Caco-2 (cell line): ENCODE results near the gene THRB. TPM values are rescaled to one million over a fixed set of nuclear protein-coding genes. Genes with fewer than 3 reads are reported as not detected.

Experiments used
- BruUV-seq: library from RNA; stranded (reverse); fragments of 400-500 nt; replicated peaks from 2 replicates; lab custom pipeline; 2021; lab: Mats Ljungman, UMichigan
- CTCF ChIA-PET: fragments of 300-600 bp; sonication (Branson Sonifier 250); formaldehyde crosslinking; loops from one replicate; lab custom pipeline; 2022; ENCODE audit warnings: antibody characterized with exemption; lab: Charles Lee
- POLR2A ChIA-PET: fragments of 300-600 bp; sonication (Branson Sonifier 250); formaldehyde crosslinking; loops from one replicate; lab custom pipeline; 2022; ENCODE audit warnings: antibody characterized with exemption; lab: Charles Lee
- DNase-seq, 2 experiments: peaks; one replicate each; pipeline versions ENCODE4 v3.0.0 to v3.0.0-alpha.2; 2020 to 2022
- H3K27me3 ChIP-seq: replicated peaks from 2 replicates; pipeline ENCODE4 v1.6.0; 2011; ENCODE audit warnings: low read length; ENCODE audit not compliant: control insufficient read depth, insufficient read depth
- H3K36me3 ChIP-seq: 2 replicates; pipeline ENCODE4 v1.5.1; 2011; ENCODE audit warnings: low read length; ENCODE audit not compliant: control insufficient read depth, insufficient read depth
- H3K4me1 ChIP-seq: fragments of 250-450 bp; sonication (Bioruptor Pico); 2 replicates; pipeline ENCODE4 v1.5.1; 2020; ENCODE audit warnings: mild to moderate bottlenecking
- H3K4me3 ChIP-seq: 2 replicates; pipeline ENCODE4 v1.5.1; 2011; ENCODE audit warnings: low read depth, mild to moderate bottlenecking, control low read depth, low read length
- H3K9me3 ChIP-seq: fragments of 250-450 bp; sonication (Bioruptor Pico); 2 replicates; pipeline ENCODE4 v1.5.1; 2020; ENCODE audit warnings: mild to moderate bottlenecking, moderate library complexity
- H3K27ac Mint-ChIP-seq: one replicate; pipeline ENCODE4 v1.8.0; 2022; ENCODE audit warnings: mixed read lengths; ENCODE audit not compliant: unreplicated experiment
- H3K27me3 Mint-ChIP-seq: one replicate; pipeline ENCODE4 v1.8.0; 2022; ENCODE audit warnings: mixed read lengths; ENCODE audit not compliant: insufficient read depth, unreplicated experiment
- H3K36me3 Mint-ChIP-seq: one replicate; pipeline ENCODE4 v1.8.0; 2022; ENCODE audit warnings: mild to moderate bottlenecking, mixed read lengths; ENCODE audit not compliant: insufficient read depth, unreplicated experiment
- H3K4me1 Mint-ChIP-seq: one replicate; pipeline ENCODE4 v1.8.0; 2022; ENCODE audit warnings: low read depth, mixed read lengths; ENCODE audit not compliant: unreplicated experiment
- H3K4me3 Mint-ChIP-seq: one replicate; pipeline ENCODE4 v1.8.0; 2022; ENCODE audit warnings: mild to moderate bottlenecking, moderate library complexity, mixed read lengths; ENCODE audit not compliant: unreplicated experiment
- H3K9me3 Mint-ChIP-seq: one replicate; pipeline ENCODE4 v1.8.0; 2022; ENCODE audit warnings: mixed read lengths; ENCODE audit not compliant: unreplicated experiment
- CTCF ChIP-seq, 2 experiments: fragments of 200-600 bp in 1 of 2; IDR thresholded peaks; 1 replicate in 1 of 2; 2 replicates in 1 of 2; pipeline versions ENCODE4 v1.5.1 to v1.8.0; 2011 to 2022; ENCODE audit warnings: antibody characterized with exemption in 1 of 2, control low read depth in 1 of 2, inconsistent platforms in 1 of 2, low read depth in 1 of 2, low read length in 1 of 2, mild to moderate bottlenecking in 1 of 2, moderate library complexity in 1 of 2; ENCODE audit not compliant: insufficient read depth in 1 of 2, severe bottlenecking in 1 of 2, unreplicated experiment in 1 of 2
- intact Hi-C: fragments of 100-400 bp; cut with micrococcal nuclease; formaldehyde crosslinking; loops from one replicate; pipeline ENCODE4 v1.10.0; 2022; ENCODE audit not compliant: unreplicated experiment
- total RNA-seq: library from RNA; stranded (reverse); gene quantifications from 2 replicates; pipeline ENCODE4 v1.2.3, GENCODE V29; 2022

The THRB gene
- total RNA-seq, 1 experiment from 2014 or later: 19.4 TPM

GRCh38 chr3:24136624-24137310, 357.9 kb downstream of the THRB start:
- H3K4me3 Mint-ChIP-seq: no peak overlapping the region
- ChIA-PET CTCF (no interaction called here), POLR2A (no interaction called here)
- H3K36me3 Mint-ChIP-seq: peaks cover 8% of the 10 kb centered on the region
- H3K4me3 ChIP-seq: no peak overlapping the region
- no peaks in the 10 kb centered on the region for H3K9me3 ChIP-seq
- H3K27ac Mint-ChIP-seq: no peak overlapping the region
- no peaks in the 10 kb centered on the region for H3K9me3 Mint-ChIP-seq
- no peak for DNase-seq
- H3K36me3 ChIP-seq: peaks cover 3% of the 10 kb centered on the region
- TF ChIP-seq CTCF (IDR thresholded peaks at IDR 0.05; ENCODE audit: insufficient read depth in 1 of 2, low read depth in 1 of 2, low read length in 1 of 2, severe bottlenecking in 1 of 2, unreplicated experiment in 1 of 2): no peak
- no peaks in the 10 kb centered on the region for H3K27me3 Mint-ChIP-seq
- intact Hi-C loops: no loop called here
- H3K4me1 ChIP-seq: peaks cover 10% of the 10 kb centered on the region; the same call in 1 of the 2 replicates
- no peaks in the 10 kb centered on the region for H3K27me3 ChIP-seq
- BruUV-seq: no TSS peak
- peaks cover 14% of the 10 kb centered on the region for H3K4me1 Mint-ChIP-seq

GRCh38 chr3:24135280-24135679, 359.4 kb downstream of the THRB start:
- Histone ChIP-seq H3K9me3 (no peaks in the 10 kb centered on the region), H3K27me3 (no peaks in the 10 kb centered on the region), H3K4me1 (peaks cover 10% of the 10 kb centered on the region; the same call in 1 of the 2 replicates), H3K36me3 (peaks cover 3% of the 10 kb centered on the region), H3K4me3 (no peak overlapping the region)
- Mint-ChIP-seq H3K9me3 (no peaks in the 10 kb centered on the region), H3K27me3 (no peaks in the 10 kb centered on the region), H3K27ac (no peak overlapping the region), H3K36me3 (no peaks in the 10 kb centered on the region), H3K4me3 (no peak overlapping the region), H3K4me1 (peaks cover 14% of the 10 kb centered on the region)
- ChIA-PET POLR2A (no interaction called here), CTCF (no interaction called here)
- no peak for TF ChIP-seq CTCF (IDR thresholded peaks at IDR 0.05; ENCODE audit: insufficient read depth in 1 of 2, low read depth in 1 of 2, low read length in 1 of 2, severe bottlenecking in 1 of 2, unreplicated experiment in 1 of 2)
- BruUV-seq: no TSS peak
- intact Hi-C loops: no loop called here
- DNase-seq: no peak

GRCh38 chr3:24133942-24134341, 360.7 kb downstream of the THRB start:
- Histone ChIP-seq H3K4me1 (peaks cover 10% of the 10 kb centered on the region; the same call in 1 of the 2 replicates), H3K27me3 (no peaks in the 10 kb centered on the region), H3K9me3 (no peaks in the 10 kb centered on the region), H3K4me3 (no peak overlapping the region), H3K36me3 (peaks cover 3% of the 10 kb centered on the region)
- peaks cover 14% of the 10 kb centered on the region for H3K4me1 Mint-ChIP-seq
- intact Hi-C loops: no loop called here
- CTCF ChIA-PET: no interaction called here
- H3K36me3 Mint-ChIP-seq: no peaks in the 10 kb centered on the region
- no peak for DNase-seq
- POLR2A ChIA-PET: no interaction called here
- BruUV-seq: no TSS peak
- no peaks in the 10 kb centered on the region for H3K9me3 Mint-ChIP-seq
- H3K27ac Mint-ChIP-seq: no peak overlapping the region
- TF ChIP-seq CTCF (IDR thresholded peaks at IDR 0.05; ENCODE audit: insufficient read depth in 1 of 2, low read depth in 1 of 2, low read length in 1 of 2, severe bottlenecking in 1 of 2, unreplicated experiment in 1 of 2): no peak
- no peaks in the 10 kb centered on the region for H3K27me3 Mint-ChIP-seq
- H3K4me3 Mint-ChIP-seq: no peak overlapping the region
